K562 (cell line): ENCODE measurements around the gene SLC46A3. TPM values are rescaled to one million over a fixed set of nuclear protein-coding genes. Genes with fewer than 3 reads are reported as not detected.
A peak's percentile ranks its signal among the peaks of the same experiment; 100 is the strongest.

Source experiments
- ATF7 ChIP-seq: fragments of 450-650 bp; IDR thresholded peaks from 2 replicates; pipeline ENCODE4 v1.7.1; 2014; ENCODE audit warnings: mild to moderate bottlenecking, moderate library complexity
- CBX2 ChIP-seq: fragments of 200-600 bp; sonication (generic); IDR thresholded peaks from one replicate; pipeline ENCODE4 v1.6.1; 2012; ENCODE audit warnings: mild to moderate bottlenecking, low read length, inconsistent platforms; ENCODE audit not compliant: insufficient read depth, poor library complexity, severe bottlenecking
- CREB1 ChIP-seq, 2 experiments: sonication (generic) in 1 of 2; formaldehyde crosslinking in 1 of 2; IDR thresholded peaks; 2 replicates each; pipeline versions ENCODE4 v1.6.1 to v1.8.0; 2012 to 2022; ENCODE audit warnings: inconsistent platforms in 1 of 2, mild to moderate bottlenecking in 1 of 2, missing genetic modification reagents in 1 of 2, moderate library complexity in 1 of 2
- CTCF ChIP-seq, 3 experiments: IDR thresholded peaks in 2 of 3; conservative IDR thresholded peaks in 1 of 3; 2 replicates each; pipeline ENCODE4 v1.5.1; 2011 to 2012; ENCODE audit warnings: low read length in 3 of 3, mild to moderate bottlenecking in 3 of 3, control low read depth in 2 of 3, improper control_type of control experiment in 1 of 3, inconsistent platforms in 1 of 3, low read depth in 1 of 3, mixed read lengths in 1 of 3, moderate library complexity in 1 of 3; ENCODE audit not compliant: insufficient read depth in 2 of 3
- EHMT2 ChIP-seq: fragments of 450-650 bp; IDR thresholded peaks from 2 replicates; pipeline ENCODE4 v1.6.1; 2018; ENCODE audit warnings: antibody characterized with exemption
- FOS ChIP-seq: IDR thresholded peaks from 3 replicates; pipeline ENCODE4 v1.6.1; 2011; ENCODE audit not compliant: insufficient read length; ENCODE audit errors: extremely low read depth
- HCFC1 ChIP-seq: IDR thresholded peaks from 2 replicates; pipeline ENCODE4 v1.6.1; 2012; ENCODE audit warnings: low read depth, low read length, improper control_type of control experiment
- HNRNPLL ChIP-seq: fragments of 200-400 bp; formaldehyde crosslinking; IDR thresholded peaks from 2 replicates; pipeline ENCODE4 v1.6.1; 2017; ENCODE audit warnings: low read length, low read depth, mild to moderate bottlenecking; ENCODE audit not compliant: poor library complexity, severe bottlenecking
- LCOR ChIP-seq: sonication (generic); formaldehyde crosslinking; IDR thresholded peaks from 2 replicates; pipeline ENCODE4 v1.8.0; 2022; ENCODE audit warnings: mild to moderate bottlenecking, missing genetic modification reagents
- MEIS2 ChIP-seq: fragments of 450-650 bp; IDR thresholded peaks from 2 replicates; pipeline ENCODE4 v1.6.1; 2014; ENCODE audit warnings: mild to moderate bottlenecking; ENCODE audit not compliant: partially characterized antibody
- MYBL2 ChIP-seq, 2 experiments: fragments of 450-650 bp in 1 of 2; sonication (generic) in 1 of 2; formaldehyde crosslinking in 1 of 2; IDR thresholded peaks; 2 replicates each; pipeline versions ENCODE4 v1.6.1 to v1.8.1; 2017 to 2022; ENCODE audit warnings: borderline replicate concordance in 1 of 2, inconsistent platforms in 1 of 2, low read depth in 1 of 2, mild to moderate bottlenecking in 1 of 2, missing genetic modification reagents in 1 of 2, moderate library complexity in 1 of 2
- NFYB ChIP-seq: IDR thresholded peaks from 2 replicates; pipeline ENCODE4 v1.6.1; 2011; ENCODE audit warnings: mild to moderate bottlenecking, moderate library complexity; ENCODE audit not compliant: insufficient read length; ENCODE audit errors: extremely low read depth
- NRF1 ChIP-seq, 2 experiments: fragments of 450-650 bp; IDR thresholded peaks in 1 of 2; conservative IDR thresholded peaks in 1 of 2; 2 replicates each; pipeline ENCODE4 v1.6.1; 2014; ENCODE audit warnings: mild to moderate bottlenecking in 2 of 2
- RBBP5 ChIP-seq: fragments of 200-600 bp; sonication (generic); IDR thresholded peaks from 2 replicates; pipeline ENCODE4 v1.6.1; 2012; ENCODE audit warnings: borderline replicate concordance, mild to moderate bottlenecking, low read length, control low read depth, inconsistent platforms; ENCODE audit not compliant: insufficient read depth, poor library complexity, severe bottlenecking
- SP1 ChIP-seq: sonication (generic); formaldehyde crosslinking; IDR thresholded peaks from 2 replicates; pipeline ENCODE4 v1.8.1; 2022; ENCODE audit warnings: mild to moderate bottlenecking, missing genetic modification reagents
- ZBTB33 ChIP-seq: sonication (generic); formaldehyde crosslinking; IDR thresholded peaks from 2 replicates; pipeline ENCODE4 v1.8.1; 2023; ENCODE audit warnings: mild to moderate bottlenecking, missing genetic modification reagents
- ZBTB49 ChIP-seq: sonication (generic); formaldehyde crosslinking; IDR thresholded peaks from 2 replicates; pipeline ENCODE4 v1.8.0; 2022; ENCODE audit warnings: missing genetic modification reagents, mild to moderate bottlenecking, borderline replicate concordance
- ZEB2 ChIP-seq: fragments of 450-650 bp; IDR thresholded peaks from 2 replicates; pipeline ENCODE4 v1.6.1; 2016
- ZNF134 ChIP-seq: fragments of 250-450 bp; sonication (Bioruptor Pico); conservative IDR thresholded peaks from 2 replicates; pipeline ENCODE4 v1.4.0; 2020
- ZNF551 ChIP-seq: fragments of 250-450 bp; sonication (Bioruptor Pico); IDR thresholded peaks from 2 replicates; pipeline ENCODE4 v1.5.0; 2021; ENCODE audit warnings: mild to moderate bottlenecking, moderate library complexity
- ZNF830 ChIP-seq: fragments of 250-450 bp; sonication (Bioruptor Pico); IDR thresholded peaks from 2 replicates; pipeline ENCODE4 v1.5.0; 2021; ENCODE audit warnings: mild to moderate bottlenecking
- polyA plus RNA-seq, 8 experiments: library from polyadenylated mRNA; depleted of rRNA in 4 of 8; stranded (reverse) in 5 of 8; unstranded in 3 of 8; fragments of >200 nt; fragmentation: Nextera tagmentation in 2 of 8; fragmentation: Illumina TruSeq in 1 of 8; extraction: Ambion mirVana in 2 of 8; extraction: Trizol in 1 of 8; gene quantifications; 2 replicates each; pipeline versions ENCODE4 v1.2.1 to v1.2.3, GENCODE V29; 2011 to 2014; ENCODE audit warnings: inconsistent platforms in 1 of 8, missing spikeins in 1 of 8
- total RNA-seq, 7 experiments: library from RNA; depleted of rRNA in 6 of 7; stranded (reverse); fragments of >200 nt in 6 of 7; fragmentation: Illumina TruSeq in 2 of 7; extraction: Trizol in 2 of 7; gene quantifications; 2 replicates each; pipeline versions ENCODE4 v1.2.1 to v1.2.3, GENCODE V29; 2011 to 2021; ENCODE audit warnings: low replicate concordance in 1 of 7

SLC46A3 gene
- total and polyA plus RNA-seq, 9 of the 15 experiments (the other 6 are each of a cell fraction or from before 2014, with no cell fraction given) = 0.14 to 1.2 (median 0.51) TPM

DNA sequence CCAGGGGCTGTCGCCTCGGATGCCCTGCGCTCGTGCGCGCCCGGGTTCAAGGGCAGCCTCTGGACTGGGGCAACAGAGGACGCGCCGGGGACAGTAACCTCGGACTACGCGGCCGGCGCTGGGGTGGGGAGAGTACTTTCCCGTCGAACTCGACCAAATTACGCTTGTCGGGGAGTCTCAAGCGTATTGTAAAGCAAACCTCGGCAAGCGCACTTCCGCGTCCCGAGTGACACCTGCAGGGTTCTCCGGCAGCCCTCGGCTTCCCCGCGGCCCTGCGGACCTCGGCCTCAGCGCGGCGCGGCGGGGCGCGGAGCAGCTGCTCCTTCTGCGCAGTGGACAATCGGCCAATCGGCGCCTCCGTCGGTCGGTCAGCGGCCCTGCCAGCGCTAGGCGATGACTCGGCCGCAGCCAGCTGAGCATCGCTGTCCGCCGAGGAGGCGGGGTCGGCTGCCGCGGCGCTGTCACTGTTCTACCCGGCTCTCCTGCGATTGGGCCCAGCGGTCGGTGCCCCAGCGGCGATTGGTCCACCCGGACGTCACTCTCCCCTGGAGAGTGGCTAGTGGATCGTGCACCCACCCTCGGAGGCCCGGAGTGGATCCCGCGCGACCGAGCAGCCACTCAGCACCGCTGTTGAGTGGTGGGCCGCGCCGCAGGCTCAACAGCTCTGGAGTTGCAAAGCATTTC is at the start of gene SLC46A3 (continued):
- TF ChIP-seq MYBL2 (IDR thresholded peaks at IDR 0.05; ENCODE audit: low read depth) (no peak), MYBL2 (CRISPR knock-in tag; IDR thresholded peaks at IDR 0.05; ENCODE audit: borderline replicate concordance) (no peak), ATF7 (peak; percentile 63), ZNF551 (no peak), HNRNPLL (peak; percentile 99), NRF1 (conservative IDR thresholded peaks at IDR 0.05 in 1 of 2, IDR thresholded peaks at IDR 0.05 in 1 of 2) (peak; percentile 85 to 88), LCOR (CRISPR knock-in tag) (peak; percentile 66; the same call in 1 of the 2 replicates), ZNF134 (peak; percentile 72), ZBTB49 (CRISPR knock-in tag) (no peak), NFYB (peak; percentile 73), CREB1 (IDR thresholded peaks at IDR 0.05) (no peak), CREB1 (CRISPR knock-in tag; IDR thresholded peaks at IDR 0.05) (peak; percentile 77), CTCF (IDR thresholded peaks at IDR 0.05 in 2 of 3, conservative IDR thresholded peaks at IDR 0.05 in 1 of 3; ENCODE audit: insufficient read depth in 2 of 3, low read depth in 1 of 3, low read length in 3 of 3) (peak in 2 of 3 experiments; percentile 4 to 58; a peak in 2 of 6 replicates), FOS (peak; percentile 87), ZBTB33 (0 out of 2 replicates have a peak, but pooled peaks have one; percentile 11), EHMT2 (no peak), MEIS2 (peak; percentile 21), CBX2 (no peak), ZEB2 (no peak), RBBP5 (peak; percentile 56), ZNF830 (CRISPR knock-in tag) (no peak), HCFC1 (no peak; the same call in 1 of the 2 replicates), SP1 (peak; percentile 60; the same call in 1 of the 2 replicates)
